HG02798 (cell line): ENCODE data around the gene CYLD.

ENCODE experiments used
- ATAC-seq: cut with Tn5 transposase; IDR thresholded peaks from one replicate; pipeline ENCODE4 v1.9.1; 2021; ENCODE audit warnings: mild to moderate bottlenecking; ENCODE audit not compliant: unreplicated experiment, poor library complexity

CYLD gene

GRCh38 chr16:50812876-50813466 is 71.1 kb downstream of the CYLD start:
- no peak for ATAC-seq

GRCh38 chr16:50814052-50814451 is 72.2 kb downstream of the CYLD start:
- no peak for ATAC-seq

- ATAC-seq = no peak
These were observed 72.7 kb downstream of the CYLD start for GRCh38 chr16:50814541-50814940.

- no peak for ATAC-seq
These were observed 73.5 kb downstream of the CYLD start for GRCh38 chr16:50815382-50815781.

- ATAC-seq = no peak
These were observed 75.1 kb downstream of the CYLD start for GRCh38 chr16:50816901-50817555.

GRCh38 chr16:50818380-50818779 is 76.5 kb downstream of the CYLD start:
- no peak for ATAC-seq

- ATAC-seq = no peak
These were observed 77.8 kb downstream of the CYLD start for GRCh38 chr16:50819706-50820105.

- ATAC-seq = no peak
These were observed 78.3 kb downstream of the CYLD start for GRCh38 chr16:50820225-50820624.

GRCh38 chr16:50821586-50821985 is 79.7 kb downstream of the CYLD start:
- no peak for ATAC-seq

GRCh38 chr16:50822671-50823070 is 80.8 kb downstream of the CYLD start:
- ATAC-seq = no peak

GRCh38 chr16:50826797-50827316 is 85.0 kb downstream of the CYLD start:
- no peak for ATAC-seq

GRCh38 chr16:50828164-50828702 is 86.3 kb downstream of the CYLD start:
- ATAC-seq = no peak

- ATAC-seq = no peak
These were observed 88.8 kb downstream of the CYLD start for GRCh38 chr16:50830698-50831097.

GRCh38 chr16:50831751-50832150 is 89.9 kb downstream of the CYLD start:
- no peak for ATAC-seq

GRCh38 chr16:50833929-50834328 is 92.0 kb downstream of the CYLD start:
- no peak for ATAC-seq

- ATAC-seq = no peak
These were observed 92.8 kb downstream of the CYLD start for GRCh38 chr16:50834701-50835100.

GRCh38 chr16:50835358-50836060 is 93.6 kb downstream of the CYLD start:
- ATAC-seq = no peak

GRCh38 chr16:50836121-50836621 is 94.3 kb downstream of the CYLD start:
- ATAC-seq = no peak

GRCh38 chr16:50837324-50837723 is 95.4 kb downstream of the CYLD start:
- no peak for ATAC-seq

- ATAC-seq = no peak
These were observed 96.3 kb downstream of the CYLD start for GRCh38 chr16:50838165-50838564.

- ATAC-seq = no peak
These were observed 97.0 kb downstream of the CYLD start for GRCh38 chr16:50838885-50839284.
